Measurements from ENCODE around the gene PRKN. TPM values are rescaled to one million over a fixed set of nuclear protein-coding genes. Genes with fewer than 3 reads are reported as not detected.

Gene PRKN
- total RNA-seq, 1 donor from 2014 or later: 2.6 TPM

- Histone ChIP-seq H3K27ac (no peak overlapping the region), H3K27me3 (no peaks in the 10 kb centered on the region), H3K4me1 (no peaks in the 10 kb centered on the region), H3K4me3 (no peak overlapping the region), H3K9me3 (peaks cover 0 to 9% of the 10 kb centered on the region in 2 donors), H3K36me3 (no peaks in the 10 kb centered on the region)
- TF ChIP-seq CTCF (IDR thresholded peaks at IDR 0.05): no peak
- no peak for DNase-seq (ENCODE audit: low spot score in 2 of 2)
- intact Hi-C loops (cut with DNase I): no loop called here
These were observed 1319.5 kb downstream of the PRKN start for GRCh38 chr6:161408041-161408440.

GRCh38 chr6:161407581-161407980 lies 1320.0 kb downstream of the PRKN start:
- H3K4me1 ChIP-seq: no peaks in the 10 kb centered on the region
- H3K4me3 ChIP-seq: no peak overlapping the region
- TF ChIP-seq CTCF (IDR thresholded peaks at IDR 0.05): no peak
- H3K27ac ChIP-seq: no peak overlapping the region
- H3K9me3 ChIP-seq: peaks cover 0 to 9% of the 10 kb centered on the region in 2 donors
- no peak for DNase-seq (ENCODE audit: low spot score in 2 of 2)
- H3K27me3 ChIP-seq: no peaks in the 10 kb centered on the region
- H3K36me3 ChIP-seq: no peaks in the 10 kb centered on the region
- intact Hi-C loops (cut with DNase I): no loop called here

GRCh38 chr6:161407115-161407514 lies 1320.5 kb downstream of the PRKN start:
- no peak for TF ChIP-seq CTCF (IDR thresholded peaks at IDR 0.05)
- no peak overlapping the region for H3K27ac ChIP-seq
- no peak for DNase-seq (ENCODE audit: low spot score in 2 of 2)

GRCh38 chr6:161406646-161407045 lies 1320.9 kb downstream of the PRKN start:
- no peak overlapping the region for H3K4me3 ChIP-seq
- H3K9me3 ChIP-seq: peaks cover 0 to 9% of the 10 kb centered on the region in 2 donors
- DNase-seq (ENCODE audit: low spot score in 2 of 2): no peak
- intact Hi-C loops (cut with DNase I): no loop called here
- no peak overlapping the region for H3K27ac ChIP-seq
- H3K36me3 ChIP-seq: no peaks in the 10 kb centered on the region
- H3K4me1 ChIP-seq: no peaks in the 10 kb centered on the region
- TF ChIP-seq CTCF (IDR thresholded peaks at IDR 0.05): no peak
- no peaks in the 10 kb centered on the region for H3K27me3 ChIP-seq

More at GRCh38 chr6:161407115-161407514, 1320.5 kb downstream of the PRKN start:
- Histone ChIP-seq H3K4me3 (no peak overlapping the region), H3K36me3 (no peaks in the 10 kb centered on the region), H3K9me3 (peaks cover 0 to 9% of the 10 kb centered on the region in 2 donors), H3K27me3 (no peaks in the 10 kb centered on the region), H3K4me1 (no peaks in the 10 kb centered on the region)
- intact Hi-C loops (cut with DNase I): no loop called here

- Histone ChIP-seq H3K27ac (no peak overlapping the region), H3K4me3 (no peak overlapping the region), H3K36me3 (no peaks in the 10 kb centered on the region), H3K27me3 (no peaks in the 10 kb centered on the region), H3K9me3 (peaks cover 0 to 9% of the 10 kb centered on the region in 2 donors), H3K4me1 (no peaks in the 10 kb centered on the region)
- intact Hi-C loops (cut with DNase I): no loop called here
- DNase-seq (ENCODE audit: low spot score in 2 of 2): no peak
- TF ChIP-seq CTCF (IDR thresholded peaks at IDR 0.05): no peak
These were observed 1322.1 kb downstream of the PRKN start for GRCh38 chr6:161405418-161405817.

GRCh38 chr6:161403717-161404116 lies 1323.8 kb downstream of the PRKN start:
- Histone ChIP-seq H3K4me1 (no peaks in the 10 kb centered on the region), H3K36me3 (no peaks in the 10 kb centered on the region), H3K27me3 (no peaks in the 10 kb centered on the region), H3K9me3 (peaks cover 6 to 14% of the 10 kb centered on the region in 2 donors), H3K4me3 (no peak overlapping the region), H3K27ac (no peak overlapping the region)
- DNase-seq (ENCODE audit: low spot score in 2 of 2): no peak
- TF ChIP-seq CTCF (IDR thresholded peaks at IDR 0.05): no peak
- intact Hi-C loops (cut with DNase I): no loop called here
